ENCODE measurements around the gene PLXNB3. TPM values are rescaled to one million over a fixed set of nuclear protein-coding genes. Genes with fewer than 3 reads are reported as not detected.
A peak's percentile ranks its signal among the peaks of the same experiment; 100 is the strongest.
"Not testable (repeated sequence)": the region's sequence is repeated elsewhere in the genome, so short reads cannot be mapped to it uniquely, and the experiment has no call there.

The PLXNB3 gene
- polyA plus RNA-seq, 3 donors from 2014 or later: not detected

DNA sequence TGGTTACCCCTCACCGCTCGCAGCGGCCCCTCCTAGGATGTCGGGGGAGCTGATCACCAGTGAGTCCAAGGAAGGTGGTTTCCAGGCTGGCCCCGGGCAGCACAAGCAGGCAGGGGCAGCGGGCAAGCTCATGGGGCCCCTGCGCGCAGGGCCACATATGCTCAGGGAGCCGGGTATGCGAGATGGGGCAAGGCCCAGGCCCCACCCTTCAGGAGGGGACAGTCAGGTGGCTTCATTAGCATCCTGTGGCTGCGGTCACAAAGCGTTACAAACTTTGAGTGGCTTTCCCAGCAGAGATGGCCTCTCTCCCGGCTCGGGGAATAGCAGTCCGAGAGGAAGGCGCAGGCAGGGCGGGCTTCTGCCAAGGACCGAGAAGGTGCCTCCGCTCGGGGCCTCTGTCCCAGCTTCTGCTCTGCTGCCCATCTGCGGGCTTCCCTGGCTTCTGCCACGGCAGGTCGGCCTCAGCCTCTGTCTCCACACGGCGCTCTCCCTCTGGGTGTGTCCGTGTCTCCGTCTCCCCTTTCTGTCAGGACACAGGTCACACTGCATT is 25.9 kb upstream of the PLXNB3 start:
- Mint-ChIP-seq H3K4me3 (no peak overlapping the region), H3K27me3 (ENCODE audit: low read depth in 3 of 3) (peaks cover 0 to 3% (median 3%) of the 10 kb centered on the region in 3 donors), H3K36me3 (peaks cover 0 to 11% (median 8%) of the 10 kb centered on the region in 3 donors), H3K9me3 (no peaks in the 10 kb centered on the region), H3K27ac (no peak overlapping the region), H3K4me1 (peaks cover 12 to 17% of the 10 kb centered on the region in 2 donors)
- no peak for DNase-seq

DNA sequence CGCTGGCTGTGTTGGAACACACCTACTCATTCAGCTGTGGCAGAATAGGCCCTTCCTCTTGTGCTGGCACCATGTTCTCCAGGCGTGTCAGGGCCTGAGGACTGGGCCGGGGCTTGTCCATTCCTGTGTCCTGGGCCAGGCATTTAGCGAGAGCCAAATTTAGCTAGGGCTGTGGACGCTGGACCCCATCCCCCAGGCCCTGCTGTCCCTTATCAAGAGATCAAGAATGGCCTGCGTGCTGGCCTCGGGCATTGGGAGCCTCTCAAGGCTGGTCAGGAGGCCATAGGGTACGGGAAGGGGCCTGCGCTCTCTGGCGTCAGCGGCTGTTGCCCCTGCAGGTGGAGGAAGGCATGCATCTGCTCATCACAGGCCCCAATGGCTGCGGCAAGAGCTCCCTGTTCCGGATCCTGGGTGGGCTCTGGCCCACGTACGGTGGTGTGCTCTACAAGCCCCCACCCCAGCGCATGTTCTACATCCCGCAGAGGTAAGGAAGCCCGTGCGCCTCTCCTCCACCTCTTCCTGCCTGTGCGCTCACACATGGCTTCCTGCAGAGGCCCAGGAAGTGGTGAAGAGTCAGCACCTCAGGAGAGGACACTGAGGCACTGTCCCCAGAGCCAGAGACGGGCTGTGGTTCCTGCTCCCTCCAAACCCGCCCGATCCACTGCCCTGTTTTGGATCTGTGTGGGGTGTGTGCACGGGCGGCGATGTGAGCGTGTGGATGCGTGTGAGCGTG is 24.1 kb upstream of the PLXNB3 start:
- peaks cover 0 to 7% (median 3%) of the 10 kb centered on the region in 3 donors for H3K36me3 Mint-ChIP-seq
- DNase-seq: no peak
- H3K27ac Mint-ChIP-seq: no peak overlapping the region
- H3K4me3 Mint-ChIP-seq: no peak overlapping the region
- H3K9me3 Mint-ChIP-seq: no peaks in the 10 kb centered on the region
- H3K4me1 Mint-ChIP-seq: peaks cover 8 to 16% of the 10 kb centered on the region in 2 donors
- H3K27me3 Mint-ChIP-seq (ENCODE audit: low read depth in 3 of 3): peaks cover 3 to 4% (median 3%) of the 10 kb centered on the region in 3 donors

- H3K4me1 Mint-ChIP-seq: peaks cover under 1 to 8% of the 10 kb centered on the region in 2 donors
- no peak overlapping the region for H3K27ac Mint-ChIP-seq
- no peak overlapping the region for H3K4me3 Mint-ChIP-seq
- H3K27me3 Mint-ChIP-seq (ENCODE audit: low read depth in 3 of 3): peaks cover 3 to 7% (median 3%) of the 10 kb centered on the region in 3 donors
- no peaks in the 10 kb centered on the region for H3K9me3 Mint-ChIP-seq
- no peaks in the 10 kb centered on the region for H3K36me3 Mint-ChIP-seq
- DNase-seq: no peak
Measured at GRCh38 chrX:153740631-153741222, 23.3 kb upstream of the PLXNB3 start.

DNA sequence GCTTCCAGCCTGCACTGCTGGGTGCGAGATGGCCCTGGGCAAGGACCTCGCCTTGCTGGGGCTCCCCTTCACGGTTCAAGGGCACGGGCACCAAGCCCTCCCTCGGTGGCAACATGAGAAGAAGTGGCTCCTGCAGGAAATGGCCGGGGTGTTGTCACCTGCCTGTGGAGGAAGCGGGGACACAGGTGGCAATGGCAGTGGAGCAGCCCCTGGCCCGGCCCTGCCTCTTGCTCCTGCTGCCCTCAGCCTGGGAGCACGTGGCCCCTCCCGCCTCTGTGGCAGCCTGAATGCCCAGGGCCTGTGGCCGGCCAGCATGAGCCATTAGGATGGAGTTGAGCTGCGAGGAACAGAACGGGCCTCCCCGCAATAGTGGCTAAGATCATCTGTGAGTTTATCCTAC is 22.6 kb upstream of the PLXNB3 start:
- H3K9me3 Mint-ChIP-seq: no peaks in the 10 kb centered on the region
- DNase-seq: no peak
- peaks cover 0 to 8% of the 10 kb centered on the region in 2 donors for H3K4me1 Mint-ChIP-seq
- H3K27ac Mint-ChIP-seq: no peak overlapping the region
- no peaks in the 10 kb centered on the region for H3K36me3 Mint-ChIP-seq
- H3K27me3 Mint-ChIP-seq (ENCODE audit: low read depth in 3 of 3): peaks cover 3 to 7% (median 3%) of the 10 kb centered on the region in 3 donors
- no peak overlapping the region for H3K4me3 Mint-ChIP-seq

- not testable (repeated sequence) for DNase-seq; H3K4me1 Mint-ChIP-seq; H3K9me3 Mint-ChIP-seq; H3K36me3 Mint-ChIP-seq; H3K27ac Mint-ChIP-seq; H3K27me3 Mint-ChIP-seq (ENCODE audit: low read depth in 3 of 3); H3K4me3 Mint-ChIP-seq
Measured at GRCh38 chrX:153742111-153742510, 21.9 kb upstream of the PLXNB3 start.

DNA sequence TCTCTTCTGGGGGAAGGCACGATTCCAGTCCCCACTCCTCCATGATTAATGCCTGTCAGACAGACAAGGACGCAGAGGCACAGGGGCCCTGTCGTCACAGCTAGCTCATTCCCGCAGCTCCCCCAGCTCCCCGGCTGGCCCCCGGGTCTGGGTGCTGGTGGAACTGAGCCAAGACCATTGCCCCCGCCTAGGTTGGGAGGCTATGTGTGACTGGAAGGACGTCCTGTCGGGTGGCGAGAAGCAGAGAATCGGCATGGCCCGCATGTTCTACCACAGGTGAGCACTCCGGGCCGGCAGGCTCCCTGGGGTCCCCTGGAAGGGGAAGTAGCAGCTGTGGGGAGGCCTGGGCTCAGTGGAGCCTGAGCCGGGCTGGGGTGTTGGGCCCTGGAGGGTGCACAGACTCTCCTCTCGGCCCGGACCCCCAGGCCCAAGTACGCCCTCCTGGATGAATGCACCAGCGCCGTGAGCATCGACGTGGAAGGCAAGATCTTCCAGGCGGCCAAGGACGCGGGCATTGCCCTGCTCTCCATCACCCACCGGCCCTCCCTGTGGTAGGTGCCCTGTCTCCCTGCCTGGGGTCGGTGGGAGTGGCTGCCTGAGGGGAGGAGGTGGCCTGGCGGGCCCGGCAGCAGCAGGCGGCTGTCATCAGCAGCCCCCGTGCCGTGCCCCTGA is 21.1 kb upstream of the PLXNB3 start:
- not testable (repeated sequence) for H3K36me3 Mint-ChIP-seq; H3K27me3 Mint-ChIP-seq (ENCODE audit: low read depth in 3 of 3); H3K4me3 Mint-ChIP-seq; H3K4me1 Mint-ChIP-seq; H3K9me3 Mint-ChIP-seq; DNase-seq; H3K27ac Mint-ChIP-seq

DNA sequence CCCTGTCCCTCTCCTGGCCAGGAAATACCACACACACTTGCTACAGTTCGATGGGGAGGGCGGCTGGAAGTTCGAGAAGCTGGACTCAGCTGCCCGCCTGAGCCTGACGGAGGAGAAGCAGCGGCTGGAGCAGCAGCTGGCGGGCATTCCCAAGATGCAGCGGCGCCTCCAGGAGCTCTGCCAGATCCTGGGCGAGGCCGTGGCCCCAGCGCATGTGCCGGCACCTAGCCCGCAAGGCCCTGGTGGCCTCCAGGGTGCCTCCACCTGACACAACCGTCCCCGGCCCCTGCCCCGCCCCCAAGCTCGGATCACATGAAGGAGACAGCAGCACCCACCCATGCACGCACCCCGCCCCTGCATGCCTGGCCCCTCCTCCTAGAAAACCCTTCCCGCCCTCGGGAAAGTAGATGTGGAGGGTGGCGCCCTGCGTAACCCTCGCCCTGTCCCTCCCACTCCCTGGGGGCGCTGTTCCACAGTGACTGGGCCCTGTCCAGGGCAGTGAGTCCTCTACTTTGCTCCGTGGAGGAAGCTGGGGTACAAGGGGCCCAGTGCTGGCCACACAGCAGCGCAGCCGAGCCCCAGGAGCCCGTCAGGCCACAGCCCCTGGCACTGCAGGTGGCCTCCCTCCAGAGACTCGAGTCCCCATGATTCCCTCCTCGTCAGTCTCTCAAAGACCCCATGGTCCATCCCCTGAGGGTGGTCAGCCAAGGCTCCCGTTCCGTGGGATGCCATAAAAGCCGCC is 20.4 kb upstream of the PLXNB3 start:
- H3K27me3 Mint-ChIP-seq (ENCODE audit: low read depth in 3 of 3); H3K9me3 Mint-ChIP-seq; DNase-seq; H3K27ac Mint-ChIP-seq; H3K4me1 Mint-ChIP-seq; H3K4me3 Mint-ChIP-seq; H3K36me3 Mint-ChIP-seq: not testable (repeated sequence)

DNA sequence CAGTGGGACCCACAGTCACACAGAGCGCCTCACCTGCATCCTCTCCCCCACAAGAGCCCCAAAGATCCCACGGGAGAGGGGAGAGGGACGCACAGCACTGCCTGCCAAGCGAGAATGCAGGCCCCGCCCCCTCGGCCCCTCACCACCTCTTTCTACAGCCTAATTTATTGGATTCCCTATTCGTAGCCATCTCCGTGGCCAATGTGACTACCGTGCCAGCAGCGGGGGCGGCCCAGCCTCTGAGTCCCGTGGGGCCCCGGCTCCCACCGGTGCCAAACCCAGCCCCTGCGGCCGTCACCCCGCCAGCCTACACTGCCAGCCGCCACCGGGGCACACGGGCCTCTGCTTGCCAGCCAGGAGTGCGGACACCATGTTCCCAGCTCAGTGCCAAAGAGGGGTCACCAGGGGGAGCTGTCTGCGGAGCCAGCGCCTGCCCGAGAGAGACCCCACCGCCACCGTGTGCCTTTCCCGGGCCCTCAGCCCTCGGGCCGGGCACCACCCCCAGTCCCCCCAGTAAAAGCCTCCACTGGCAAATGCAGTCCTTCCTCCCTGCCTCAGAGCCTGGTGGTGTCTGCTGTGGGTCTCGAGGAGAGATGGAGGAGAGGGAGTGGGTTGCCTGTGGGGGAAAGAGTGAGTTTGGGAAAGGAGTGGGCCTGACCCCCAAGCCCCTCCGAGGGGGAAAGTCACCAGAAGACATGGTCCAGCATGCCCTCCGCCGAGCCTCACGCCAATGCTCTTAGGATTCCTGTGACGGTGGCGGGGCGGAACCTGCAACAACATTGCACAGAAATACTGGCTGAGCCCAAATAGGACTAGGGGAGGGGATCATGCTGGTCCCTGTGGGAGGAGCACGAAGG is 19.6 kb upstream of the PLXNB3 start:
- H3K27ac Mint-ChIP-seq: no peak overlapping the region
- H3K4me3 Mint-ChIP-seq: peak overlapping the region in 1 of 5 donors; percentile 27

GRCh38 chrX:153745067-153745433 is 19.0 kb upstream of the PLXNB3 start:
- H3K27ac Mint-ChIP-seq: not testable (repeated sequence)
- H3K27me3 Mint-ChIP-seq (ENCODE audit: low read depth in 3 of 3): peaks cover 0 to 11% (median 4%) of the 10 kb centered on the region in 3 donors

More for the DNA sequence above, 19.6 kb upstream of the PLXNB3 start:
- Mint-ChIP-seq H3K9me3 (no peaks in the 10 kb centered on the region), H3K36me3 (no peaks in the 10 kb centered on the region), H3K27me3 (ENCODE audit: low read depth in 3 of 3) (peaks cover 0 to 9% (median 4%) of the 10 kb centered on the region in 3 donors), H3K4me1 (peaks cover 0 to 8% of the 10 kb centered on the region in 2 donors)
- DNase-seq: no peak

DNA sequence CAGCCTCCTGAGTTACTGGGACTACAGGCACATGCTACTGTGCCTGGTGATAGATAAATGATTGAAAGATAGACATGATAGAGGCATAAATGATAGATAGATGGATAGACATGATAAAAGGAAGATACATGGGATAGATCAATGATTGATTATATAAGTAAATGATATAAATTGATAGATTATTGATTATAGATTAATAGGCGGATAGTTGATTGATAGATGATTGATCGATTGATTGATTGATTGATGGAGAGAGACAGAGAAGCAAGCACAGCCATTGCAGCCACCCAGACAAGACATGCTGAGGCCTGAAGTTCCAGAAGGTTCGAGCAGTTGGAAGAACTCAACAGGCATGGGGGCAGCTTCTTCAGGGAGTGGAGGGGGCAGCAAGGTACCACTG is 17.7 kb upstream of the PLXNB3 start:
- no peak for DNase-seq
- Mint-ChIP-seq H3K36me3 (no peaks in the 10 kb centered on the region), H3K9me3 (no peaks in the 10 kb centered on the region), H3K27ac (no peak overlapping the region), H3K4me1 (peaks cover 0 to 3% of the 10 kb centered on the region in 2 donors), H3K4me3 (no peak overlapping the region), H3K27me3 (ENCODE audit: low read depth in 3 of 3) (peaks cover 0 to 11% (median 2%) of the 10 kb centered on the region in 3 donors)

More at GRCh38 chrX:153745067-153745433, 19.0 kb upstream of the PLXNB3 start:
- not testable (repeated sequence) for H3K4me1 Mint-ChIP-seq, H3K9me3 Mint-ChIP-seq, H3K36me3 Mint-ChIP-seq, H3K4me3 Mint-ChIP-seq, DNase-seq

DNA sequence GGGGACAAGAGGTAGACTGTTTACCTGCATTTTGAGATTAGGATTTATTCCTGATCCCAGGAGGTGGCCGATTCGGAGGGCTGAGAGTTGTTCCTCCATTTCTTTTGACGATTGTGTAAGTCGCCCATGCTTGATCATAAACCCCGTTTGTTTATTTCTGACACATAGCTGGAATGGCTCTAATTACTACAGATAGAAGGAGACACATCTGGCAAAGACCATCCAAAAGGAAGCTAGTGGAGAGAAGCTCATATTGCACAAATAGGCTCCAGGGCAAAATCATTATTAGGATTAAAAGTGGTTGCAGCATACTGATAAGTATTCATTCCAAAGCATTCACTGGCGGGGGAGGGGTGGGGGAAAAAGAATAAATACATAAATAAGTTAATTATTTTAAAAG is 17.1 kb upstream of the PLXNB3 start:
- H3K27me3 Mint-ChIP-seq (ENCODE audit: low read depth in 3 of 3): peaks cover 0 to 13% (median 2%) of the 10 kb centered on the region in 3 donors
- H3K27ac Mint-ChIP-seq, H3K36me3 Mint-ChIP-seq, DNase-seq, H3K4me3 Mint-ChIP-seq, H3K4me1 Mint-ChIP-seq, H3K9me3 Mint-ChIP-seq: not testable (repeated sequence)

- not testable (repeated sequence) for H3K27ac Mint-ChIP-seq, DNase-seq, H3K9me3 Mint-ChIP-seq, H3K36me3 Mint-ChIP-seq, H3K4me3 Mint-ChIP-seq, H3K4me1 Mint-ChIP-seq
- H3K27me3 Mint-ChIP-seq (ENCODE audit: low read depth in 3 of 3): peaks cover 0 to 15% (median 2%) of the 10 kb centered on the region in 3 donors
Measured at GRCh38 chrX:153749017-153749416, 15.0 kb upstream of the PLXNB3 start.
